LNCaP clone FGC (cell line): Measurements from ENCODE around the gene CEP152.

Experiments used
- DNase-seq: peaks from one replicate; pipeline ENCODE4 v3.0.0-alpha.2; 2011; ENCODE audit warnings: low read depth
- H3K4me3 ChIP-seq: 2 replicates; pipeline ENCODE4 v1.5.1; 2011; ENCODE audit warnings: mild to moderate bottlenecking, low read depth, low read length, control low read depth
- TF ChIP-seq, protein P1 (sequence below): IDR thresholded peaks from 2 replicates; pipeline ENCODE4 v1.5.1; 2012; ENCODE audit warnings: mild to moderate bottlenecking; ENCODE audit not compliant: control insufficient read depth, insufficient read depth; ENCODE audit errors: extremely low read depth

Gene CEP152

GRCh38 chr15:48754011-48754410 is 56.9 kb downstream of the CEP152 start:
- DNase-seq: no peak
- no peak overlapping the region for H3K4me3 ChIP-seq
- TF ChIP-seq, protein P1, sequence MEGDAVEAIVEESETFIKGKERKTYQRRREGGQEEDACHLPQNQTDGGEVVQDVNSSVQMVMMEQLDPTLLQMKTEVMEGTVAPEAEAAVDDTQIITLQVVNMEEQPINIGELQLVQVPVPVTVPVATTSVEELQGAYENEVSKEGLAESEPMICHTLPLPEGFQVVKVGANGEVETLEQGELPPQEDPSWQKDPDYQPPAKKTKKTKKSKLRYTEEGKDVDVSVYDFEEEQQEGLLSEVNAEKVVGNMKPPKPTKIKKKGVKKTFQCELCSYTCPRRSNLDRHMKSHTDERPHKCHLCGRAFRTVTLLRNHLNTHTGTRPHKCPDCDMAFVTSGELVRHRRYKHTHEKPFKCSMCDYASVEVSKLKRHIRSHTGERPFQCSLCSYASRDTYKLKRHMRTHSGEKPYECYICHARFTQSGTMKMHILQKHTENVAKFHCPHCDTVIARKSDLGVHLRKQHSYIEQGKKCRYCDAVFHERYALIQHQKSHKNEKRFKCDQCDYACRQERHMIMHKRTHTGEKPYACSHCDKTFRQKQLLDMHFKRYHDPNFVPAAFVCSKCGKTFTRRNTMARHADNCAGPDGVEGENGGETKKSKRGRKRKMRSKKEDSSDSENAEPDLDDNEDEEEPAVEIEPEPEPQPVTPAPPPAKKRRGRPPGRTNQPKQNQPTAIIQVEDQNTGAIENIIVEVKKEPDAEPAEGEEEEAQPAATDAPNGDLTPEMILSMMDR: no peak

DNA sequence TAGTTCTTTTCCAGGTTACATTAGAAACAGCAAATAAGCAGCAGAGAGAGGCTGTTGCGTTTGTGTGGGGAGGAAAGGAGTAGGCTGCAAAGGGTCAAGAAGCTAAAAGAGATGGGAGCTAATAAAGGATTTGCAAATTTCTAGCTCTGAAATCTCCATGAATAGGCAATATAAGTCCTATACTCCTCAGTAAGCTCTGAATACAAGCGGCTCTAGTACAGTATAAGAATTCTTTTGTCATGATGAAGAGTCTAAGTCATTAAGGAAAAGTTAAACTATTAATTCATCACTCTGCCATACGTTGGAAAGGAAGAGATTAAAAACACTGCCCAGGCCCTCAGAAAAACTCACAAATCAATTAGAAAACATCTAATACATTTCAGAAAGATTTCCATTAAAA is 59.3 kb downstream of the CEP152 start:
- DNase-seq: no peak
- H3K4me3 ChIP-seq: no peak overlapping the region
- TF ChIP-seq, protein P1: no peak

- no peak for DNase-seq
- H3K4me3 ChIP-seq: no peak overlapping the region
- TF ChIP-seq, protein P1: no peak
Measured at GRCh38 chr15:48748535-48748934, 62.3 kb downstream of the CEP152 start.

DNA sequence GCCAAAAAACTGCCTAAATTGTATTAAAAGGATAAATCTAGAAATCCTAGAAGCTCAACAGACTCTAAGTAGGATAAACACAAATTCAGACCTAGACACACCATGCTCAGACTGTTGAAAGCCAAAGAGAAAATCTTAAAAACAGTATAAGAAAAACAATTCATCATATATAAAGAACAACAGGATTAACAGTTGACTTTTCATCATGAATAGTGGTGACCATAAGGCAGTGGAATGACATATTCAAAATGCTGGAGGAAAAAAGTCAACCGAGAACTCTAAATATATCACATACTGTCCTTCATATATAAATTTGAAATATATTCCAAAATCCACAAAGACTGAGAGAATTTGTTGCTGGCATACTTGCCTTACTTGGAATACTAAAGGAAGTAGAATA is 77.3 kb downstream of the CEP152 start:
- TF ChIP-seq, protein P1: no peak
- no peak overlapping the region for H3K4me3 ChIP-seq
- DNase-seq: no peak

DNA sequence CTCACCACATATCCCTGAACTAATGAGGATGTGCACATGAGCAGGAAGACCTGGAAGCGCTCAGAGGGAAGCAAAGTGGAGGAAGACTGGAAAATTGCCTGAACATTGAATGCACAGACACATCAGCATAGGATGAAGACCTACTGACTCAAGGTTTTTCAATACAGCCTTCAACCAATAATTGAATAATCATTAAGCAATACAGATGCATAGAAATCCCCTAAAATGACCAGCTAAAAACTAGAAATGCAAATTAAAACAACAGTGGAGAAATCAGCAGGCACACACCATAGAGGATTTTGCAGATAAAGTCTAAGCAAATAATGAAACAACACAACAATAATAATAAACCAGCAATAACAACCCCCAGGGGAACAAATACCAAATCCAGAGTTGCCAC is 80.4 kb downstream of the CEP152 start:
- H3K4me3 ChIP-seq: no peak overlapping the region
- TF ChIP-seq, protein P1: no peak
- no peak for DNase-seq

DNA sequence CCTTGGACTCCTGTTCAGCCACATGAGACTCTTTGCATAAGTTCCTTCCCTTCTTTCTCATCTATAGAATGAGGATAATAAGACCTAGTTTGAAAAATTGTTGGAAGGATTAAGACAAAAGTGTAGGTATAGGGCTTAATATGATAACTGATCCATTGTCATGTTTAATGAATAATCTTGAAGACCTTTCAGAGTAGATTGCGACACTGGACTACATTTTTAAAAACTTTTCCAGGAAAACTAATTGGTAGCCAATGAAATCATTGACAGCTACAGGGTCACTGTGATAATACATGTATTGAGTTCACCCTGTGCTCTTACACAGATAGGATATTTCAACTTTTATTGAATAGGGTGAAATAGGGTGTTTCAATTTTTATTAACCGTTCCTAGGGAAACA is 86.9 kb downstream of the CEP152 start:
- DNase-seq: no peak
- H3K4me3 ChIP-seq: no peak overlapping the region
- TF ChIP-seq, protein P1: no peak
